Measurements from ENCODE around the gene INVS. TPM values are rescaled to one million over a fixed set of nuclear protein-coding genes. Genes with fewer than 3 reads are reported as not detected.

The INVS gene
- total RNA-seq, 1 donor from 2014 or later = 27.6 TPM

- Mint-ChIP-seq H3K27ac (no peak overlapping the region), H3K36me3 (peaks cover 37% of the 10 kb centered on the region), H3K4me1 (no peaks in the 10 kb centered on the region), H3K4me3 (no peak overlapping the region), H3K27me3 (ENCODE audit: low read depth) (no peaks in the 10 kb centered on the region), H3K9me3 (no peaks in the 10 kb centered on the region)
- DNase-seq (ENCODE audit: low spot score in 2 of 2, unreplicated experiment in 2 of 2) = no peak
- TF ChIP-seq, protein P1, sequence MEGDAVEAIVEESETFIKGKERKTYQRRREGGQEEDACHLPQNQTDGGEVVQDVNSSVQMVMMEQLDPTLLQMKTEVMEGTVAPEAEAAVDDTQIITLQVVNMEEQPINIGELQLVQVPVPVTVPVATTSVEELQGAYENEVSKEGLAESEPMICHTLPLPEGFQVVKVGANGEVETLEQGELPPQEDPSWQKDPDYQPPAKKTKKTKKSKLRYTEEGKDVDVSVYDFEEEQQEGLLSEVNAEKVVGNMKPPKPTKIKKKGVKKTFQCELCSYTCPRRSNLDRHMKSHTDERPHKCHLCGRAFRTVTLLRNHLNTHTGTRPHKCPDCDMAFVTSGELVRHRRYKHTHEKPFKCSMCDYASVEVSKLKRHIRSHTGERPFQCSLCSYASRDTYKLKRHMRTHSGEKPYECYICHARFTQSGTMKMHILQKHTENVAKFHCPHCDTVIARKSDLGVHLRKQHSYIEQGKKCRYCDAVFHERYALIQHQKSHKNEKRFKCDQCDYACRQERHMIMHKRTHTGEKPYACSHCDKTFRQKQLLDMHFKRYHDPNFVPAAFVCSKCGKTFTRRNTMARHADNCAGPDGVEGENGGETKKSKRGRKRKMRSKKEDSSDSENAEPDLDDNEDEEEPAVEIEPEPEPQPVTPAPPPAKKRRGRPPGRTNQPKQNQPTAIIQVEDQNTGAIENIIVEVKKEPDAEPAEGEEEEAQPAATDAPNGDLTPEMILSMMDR (IDR thresholded peaks at IDR 0.05; ENCODE audit: unreplicated experiment) = no peak
Measured at GRCh38 chr9:100277166-100277979, 178.3 kb downstream of the INVS start.

DNA sequence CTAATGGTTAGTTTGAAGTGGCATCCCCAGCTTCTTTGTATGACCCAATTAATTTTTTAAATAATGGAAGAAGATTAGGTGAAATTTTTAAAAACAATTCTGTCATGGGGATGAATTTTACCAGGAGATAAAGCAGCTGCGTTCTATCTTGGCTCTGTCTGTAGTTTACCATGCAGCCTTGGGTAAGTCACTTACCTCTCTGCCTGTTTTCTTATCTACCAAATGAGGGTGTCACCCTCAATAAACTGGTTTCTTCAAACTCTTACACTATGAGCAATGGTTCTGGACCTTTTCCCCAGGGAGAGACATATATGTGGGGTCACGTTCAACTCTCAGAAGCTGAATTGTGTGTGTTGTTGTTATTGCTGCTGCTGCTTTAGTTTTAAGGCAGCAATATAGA, 182.0 kb downstream of the INVS start:
- H3K9me3 Mint-ChIP-seq = peaks cover 21% of the 10 kb centered on the region
- H3K27ac Mint-ChIP-seq = no peak overlapping the region
- TF ChIP-seq, protein P1 (IDR thresholded peaks at IDR 0.05; ENCODE audit: unreplicated experiment) = no peak
- H3K27me3 Mint-ChIP-seq (ENCODE audit: low read depth) = no peaks in the 10 kb centered on the region
- peaks cover 57% of the 10 kb centered on the region for H3K36me3 Mint-ChIP-seq
- H3K4me3 Mint-ChIP-seq = no peak overlapping the region
- no peak for DNase-seq (ENCODE audit: low spot score in 2 of 2, unreplicated experiment in 2 of 2)
- H3K4me1 Mint-ChIP-seq = no peaks in the 10 kb centered on the region

GRCh38 chr9:100281676-100282387, 182.8 kb downstream of the INVS start:
- peaks cover 59% of the 10 kb centered on the region for H3K36me3 Mint-ChIP-seq
- H3K9me3 Mint-ChIP-seq = peaks cover 25% of the 10 kb centered on the region
- no peak overlapping the region for H3K27ac Mint-ChIP-seq
- no peaks in the 10 kb centered on the region for H3K27me3 Mint-ChIP-seq (ENCODE audit: low read depth)
- TF ChIP-seq, protein P1 (IDR thresholded peaks at IDR 0.05; ENCODE audit: unreplicated experiment) = no peak
- H3K4me3 Mint-ChIP-seq = no peak overlapping the region
- no peaks in the 10 kb centered on the region for H3K4me1 Mint-ChIP-seq
- DNase-seq (ENCODE audit: low spot score in 2 of 2, unreplicated experiment in 2 of 2) = no peak

GRCh38 chr9:100282388-100282719, 183.3 kb downstream of the INVS start:
- Mint-ChIP-seq H3K4me3 (no peak overlapping the region), H3K36me3 (peaks cover 60% of the 10 kb centered on the region), H3K9me3 (peaks cover 28% of the 10 kb centered on the region), H3K4me1 (no peaks in the 10 kb centered on the region), H3K27me3 (ENCODE audit: low read depth) (no peaks in the 10 kb centered on the region), H3K27ac (no peak overlapping the region)
- TF ChIP-seq, protein P1 (IDR thresholded peaks at IDR 0.05; ENCODE audit: unreplicated experiment) = no peak
- no peak for DNase-seq (ENCODE audit: low spot score in 2 of 2, unreplicated experiment in 2 of 2)

- DNase-seq (ENCODE audit: low spot score in 2 of 2, unreplicated experiment in 2 of 2) = no peak
- no peak overlapping the region for H3K27ac Mint-ChIP-seq
- H3K36me3 Mint-ChIP-seq = peaks cover 68% of the 10 kb centered on the region
- H3K9me3 Mint-ChIP-seq = peaks cover 40% of the 10 kb centered on the region
- H3K4me1 Mint-ChIP-seq = no peaks in the 10 kb centered on the region
- H3K4me3 Mint-ChIP-seq = no peak overlapping the region
- TF ChIP-seq, protein P1 (IDR thresholded peaks at IDR 0.05; ENCODE audit: unreplicated experiment) = no peak
- no peaks in the 10 kb centered on the region for H3K27me3 Mint-ChIP-seq (ENCODE audit: low read depth)
Measured at GRCh38 chr9:100284247-100284646, 185.2 kb downstream of the INVS start.

Data from mesothelial cell of epicardium (in vitro differentiated cells).